ENCODE data around the gene MYO3B. TPM values are rescaled to one million over a fixed set of nuclear protein-coding genes. Genes with fewer than 3 reads are reported as not detected.

The MYO3B gene
- total RNA-seq, 4 donors from 2014 or later: 0.06 TPM; not detected in 3

DNA sequence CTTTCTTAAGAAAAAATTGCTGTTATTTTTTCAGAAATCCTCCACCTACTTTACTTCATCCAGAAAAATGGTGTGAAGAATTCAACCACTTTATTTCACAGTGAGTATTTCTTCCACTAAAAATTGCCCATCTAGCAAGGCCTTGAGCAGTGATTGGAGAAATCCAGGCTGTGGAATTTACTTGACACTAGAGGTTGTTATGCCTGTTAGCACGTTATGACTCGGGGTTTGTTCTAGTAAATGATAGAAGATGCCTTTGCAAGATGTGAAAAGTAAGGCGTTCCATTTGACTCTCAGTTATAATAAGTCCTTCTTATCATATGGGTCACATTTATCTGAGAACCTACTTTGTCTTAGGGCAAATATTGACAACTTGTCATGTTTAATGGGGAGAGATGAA, 157.4 kb downstream of the MYO3B start:
- WGBS: 58% methylated on average over 3 of the region's 3 CpGs
- H3K4me1 ChIP-seq: no peaks in the 10 kb centered on the region
- no peaks in the 10 kb centered on the region for H3K9me3 ChIP-seq
- no peak for DNase-seq (ENCODE audit: extremely low spot score)
- H3K36me3 ChIP-seq: no peaks in the 10 kb centered on the region
- H3K4me3 ChIP-seq: no peak overlapping the region
- H3K27me3 ChIP-seq: peaks cover 0 to 4% (median 0%) of the 10 kb centered on the region in 4 donors
- intact Hi-C loops (cut with DNase I): no loop called here
- TF ChIP-seq EP300 (IDR thresholded peaks at IDR 0.05) (no peak), POLR2A (IDR thresholded peaks at IDR 0.05; ENCODE audit: low read depth) (no peak), POLR2AphosphoS5 (IDR thresholded peaks at IDR 0.05) (no peak)
- TF ChIP-seq, protein P1, sequence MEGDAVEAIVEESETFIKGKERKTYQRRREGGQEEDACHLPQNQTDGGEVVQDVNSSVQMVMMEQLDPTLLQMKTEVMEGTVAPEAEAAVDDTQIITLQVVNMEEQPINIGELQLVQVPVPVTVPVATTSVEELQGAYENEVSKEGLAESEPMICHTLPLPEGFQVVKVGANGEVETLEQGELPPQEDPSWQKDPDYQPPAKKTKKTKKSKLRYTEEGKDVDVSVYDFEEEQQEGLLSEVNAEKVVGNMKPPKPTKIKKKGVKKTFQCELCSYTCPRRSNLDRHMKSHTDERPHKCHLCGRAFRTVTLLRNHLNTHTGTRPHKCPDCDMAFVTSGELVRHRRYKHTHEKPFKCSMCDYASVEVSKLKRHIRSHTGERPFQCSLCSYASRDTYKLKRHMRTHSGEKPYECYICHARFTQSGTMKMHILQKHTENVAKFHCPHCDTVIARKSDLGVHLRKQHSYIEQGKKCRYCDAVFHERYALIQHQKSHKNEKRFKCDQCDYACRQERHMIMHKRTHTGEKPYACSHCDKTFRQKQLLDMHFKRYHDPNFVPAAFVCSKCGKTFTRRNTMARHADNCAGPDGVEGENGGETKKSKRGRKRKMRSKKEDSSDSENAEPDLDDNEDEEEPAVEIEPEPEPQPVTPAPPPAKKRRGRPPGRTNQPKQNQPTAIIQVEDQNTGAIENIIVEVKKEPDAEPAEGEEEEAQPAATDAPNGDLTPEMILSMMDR (IDR thresholded peaks at IDR 0.05): no peak
- H3K27ac ChIP-seq (replicated peaks in 1 of 4): no peak overlapping the region

DNA sequence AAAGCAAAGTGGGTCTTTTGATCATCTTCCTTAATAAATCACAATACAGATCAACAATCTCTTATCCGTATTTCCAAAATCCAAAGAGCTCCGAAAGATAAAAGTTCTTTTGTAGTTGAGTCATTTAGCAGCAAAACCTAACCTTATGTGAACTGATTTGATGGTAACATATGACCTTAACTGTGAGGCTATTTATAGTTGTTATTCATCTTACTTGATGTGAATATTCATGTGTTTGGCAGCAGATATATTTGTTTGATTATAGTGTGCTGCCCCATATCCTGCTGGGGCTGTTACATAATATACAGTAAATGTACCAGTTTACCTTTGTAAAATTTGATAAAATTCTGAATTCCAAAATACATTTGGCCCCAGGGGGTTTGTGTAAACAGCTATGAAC, 158.5 kb downstream of the MYO3B start:
- Histone ChIP-seq H3K4me3 (no peak overlapping the region), H3K27me3 (peaks cover 0 to 4% (median 0%) of the 10 kb centered on the region in 4 donors), H3K9me3 (no peaks in the 10 kb centered on the region), H3K36me3 (no peaks in the 10 kb centered on the region), H3K27ac (replicated peaks in 1 of 4) (no peak overlapping the region), H3K4me1 (no peaks in the 10 kb centered on the region)
- TF ChIP-seq EP300 (IDR thresholded peaks at IDR 0.05) (no peak), POLR2AphosphoS5 (IDR thresholded peaks at IDR 0.05) (no peak), POLR2A (IDR thresholded peaks at IDR 0.05; ENCODE audit: low read depth) (no peak)
- TF ChIP-seq, protein P1 (IDR thresholded peaks at IDR 0.05): no peak
- WGBS: 77% methylated on average over 2 of the region's 2 CpGs
- DNase-seq (ENCODE audit: extremely low spot score): no peak
- intact Hi-C loops (cut with DNase I): no loop called here

DNA sequence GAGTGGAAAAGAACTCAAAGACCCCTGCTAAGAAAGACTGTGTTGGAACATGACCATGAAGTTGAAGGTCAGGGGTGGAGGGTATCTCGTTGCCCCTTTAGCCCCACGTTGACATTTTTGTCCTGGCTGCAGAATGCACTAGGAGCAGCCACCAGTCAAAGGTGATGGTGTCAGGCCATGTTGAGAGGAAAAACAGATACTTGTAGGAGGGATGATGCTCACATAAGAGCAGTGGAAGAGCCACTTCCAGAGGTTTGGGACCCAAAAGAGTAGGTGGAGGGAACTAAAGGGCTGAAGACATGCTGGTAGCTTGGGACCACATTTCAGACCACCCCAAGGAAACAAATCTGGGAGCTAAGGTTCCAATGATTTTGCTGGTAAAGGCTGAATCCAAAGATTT, 159.0 kb downstream of the MYO3B start:
- no peak for DNase-seq (ENCODE audit: extremely low spot score)
- intact Hi-C loops (cut with DNase I): no loop called here
- H3K4me1 ChIP-seq: no peaks in the 10 kb centered on the region
- no peak overlapping the region for H3K4me3 ChIP-seq
- H3K36me3 ChIP-seq: no peaks in the 10 kb centered on the region
- TF ChIP-seq POLR2A (IDR thresholded peaks at IDR 0.05; ENCODE audit: low read depth) (no peak), EP300 (IDR thresholded peaks at IDR 0.05) (no peak), POLR2AphosphoS5 (IDR thresholded peaks at IDR 0.05) (no peak)
- TF ChIP-seq, protein P1 (IDR thresholded peaks at IDR 0.05): no peak
- peaks cover 0 to 4% (median 0%) of the 10 kb centered on the region in 4 donors for H3K27me3 ChIP-seq
- 85% methylated on average over 2 of the region's 2 CpGs for WGBS
- no peaks in the 10 kb centered on the region for H3K9me3 ChIP-seq
- H3K27ac ChIP-seq (replicated peaks in 1 of 4): no peak overlapping the region

DNA sequence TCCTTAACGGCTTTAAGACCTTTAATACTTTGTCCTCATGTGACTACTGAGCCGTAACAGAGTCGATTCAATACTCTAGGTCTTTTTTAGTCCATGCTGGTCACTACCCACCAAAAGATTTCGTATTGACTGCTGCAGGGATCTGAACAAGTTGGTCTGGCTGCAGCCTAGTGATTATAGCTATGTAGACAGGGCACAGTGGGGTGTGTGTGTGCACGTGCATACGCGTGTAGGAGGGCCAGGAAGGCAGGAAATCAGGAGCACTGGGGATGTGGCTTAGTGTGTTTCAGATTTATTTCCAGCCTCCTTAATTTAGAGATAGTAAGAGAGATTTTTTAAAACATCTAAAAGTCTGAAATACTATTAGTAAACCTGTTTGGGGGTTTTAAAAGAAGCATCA, 161.4 kb downstream of the MYO3B start:
- Histone ChIP-seq H3K4me1 (no peaks in the 10 kb centered on the region), H3K36me3 (no peaks in the 10 kb centered on the region), H3K9me3 (no peaks in the 10 kb centered on the region), H3K27ac (replicated peaks in 1 of 4) (no peak overlapping the region), H3K4me3 (no peak overlapping the region), H3K27me3 (peaks cover 0 to 4% (median 0%) of the 10 kb centered on the region in 4 donors)
- intact Hi-C loops (cut with DNase I): no loop called here
- whole genome bisulfite sequencing: 59% methylated on average over 7 of the region's 7 CpGs
- no peak for DNase-seq (ENCODE audit: extremely low spot score)
- TF ChIP-seq POLR2A (IDR thresholded peaks at IDR 0.05; ENCODE audit: low read depth) (no peak), POLR2AphosphoS5 (IDR thresholded peaks at IDR 0.05) (no peak), EP300 (IDR thresholded peaks at IDR 0.05) (no peak)
- TF ChIP-seq, protein P1 (IDR thresholded peaks at IDR 0.05): no peak

Measured in esophagus muscularis mucosa (tissue), 4 donors.